ENCODE results near the gene NEUROG3.
"Not testable (repeated sequence)": the region's sequence is repeated elsewhere in the genome, so short reads cannot be mapped to it uniquely, and the experiment has no call there.

Gene NEUROG3

DNA sequence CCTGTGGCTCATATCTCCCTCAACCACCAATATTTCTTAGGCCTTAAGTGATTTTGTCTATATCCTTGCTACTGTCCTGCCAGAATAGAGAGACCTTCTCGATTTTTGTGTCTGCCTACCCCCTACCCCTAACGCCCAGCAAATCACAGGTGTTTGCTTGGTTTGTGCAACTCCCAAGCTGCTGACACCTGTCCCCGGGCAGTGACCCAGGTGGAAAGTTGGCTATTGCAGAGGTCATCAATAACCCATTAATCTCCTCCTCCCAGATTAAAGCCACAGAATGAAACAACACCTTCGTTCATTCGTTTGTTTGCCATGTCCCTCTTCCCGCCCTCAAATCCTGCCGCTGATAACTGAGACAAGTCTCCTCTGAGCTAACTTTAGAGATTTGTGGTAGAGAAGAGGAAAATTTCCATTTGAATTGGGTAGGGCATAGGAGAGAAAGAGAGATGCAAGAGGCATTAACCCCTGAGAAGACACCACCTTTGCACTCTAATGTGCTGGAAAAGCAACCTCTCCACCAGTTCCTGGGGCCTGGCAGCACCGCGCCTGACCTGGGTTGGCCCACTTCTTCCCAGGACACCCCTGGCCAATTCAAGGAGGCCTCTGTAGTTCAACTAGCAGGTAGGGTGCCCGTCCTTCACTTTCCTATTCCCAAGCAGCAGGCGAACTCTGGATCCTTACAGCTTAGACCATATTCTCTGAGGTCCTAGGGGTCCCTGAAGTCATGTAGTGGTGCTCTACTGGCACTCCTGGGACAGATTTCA, 3.0 kb downstream of the NEUROG3 start:
- no peak for DNase-seq

GRCh38 chr10:69569396-69569934, 3.8 kb downstream of the NEUROG3 start:
- DNase-seq, result no peak

DNA sequence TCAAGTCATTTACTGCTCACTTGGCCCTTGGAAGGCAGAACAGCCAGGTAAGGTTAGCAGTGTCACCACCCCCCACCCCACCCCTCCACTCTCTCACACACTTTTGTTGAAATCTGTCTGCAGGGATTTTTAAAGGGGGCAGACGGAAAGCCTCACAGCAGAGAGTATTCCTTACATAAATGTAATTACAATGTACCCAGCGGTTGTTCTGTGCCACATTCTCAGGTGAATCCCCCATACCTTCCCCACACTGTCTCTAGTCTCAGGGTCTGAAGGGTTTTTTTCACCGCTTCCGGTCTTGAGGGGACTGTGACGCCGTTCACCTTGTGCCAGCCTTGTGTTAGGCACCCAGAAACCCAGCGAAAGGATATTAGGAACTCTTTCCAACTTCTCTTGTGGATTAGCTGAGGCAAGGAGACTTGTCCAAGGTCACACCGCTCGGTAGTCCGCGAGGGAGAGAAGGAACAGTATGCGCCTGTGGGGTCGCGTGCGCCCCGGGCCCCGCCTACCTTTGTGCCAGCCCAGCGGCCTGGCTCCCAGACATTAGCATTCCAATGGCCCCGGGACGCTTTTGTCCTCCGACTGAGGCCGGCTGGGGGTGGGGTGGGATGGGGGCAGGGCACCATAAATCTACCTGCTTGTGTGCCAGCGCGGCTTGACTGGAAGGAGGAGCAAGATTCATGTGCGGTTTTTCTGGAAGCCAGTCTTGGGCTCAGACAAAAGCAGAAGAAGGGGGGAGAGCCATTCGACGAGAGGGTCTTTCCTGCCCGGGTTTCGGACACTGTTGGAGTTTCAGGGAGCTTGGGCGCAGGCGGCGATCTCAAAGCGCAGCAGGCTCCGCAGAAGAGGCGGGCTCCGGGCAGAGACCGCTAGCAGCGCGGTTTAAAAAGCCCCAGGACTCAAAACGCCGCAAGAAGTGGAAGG, 4.5 kb downstream of the NEUROG3 start:
- DNase-seq, result no peak

- no peak for DNase-seq
Measured at GRCh38 chr10:69567920-69568319, 5.3 kb downstream of the NEUROG3 start.

- no peak for DNase-seq
Measured at GRCh38 chr10:69562731-69563254, 10.4 kb downstream of the NEUROG3 start.

GRCh38 chr10:69559525-69559924, 13.7 kb downstream of the NEUROG3 start:
- no peak for DNase-seq

- DNase-seq, result no peak
Measured at GRCh38 chr10:69558559-69558958, 14.7 kb downstream of the NEUROG3 start.

DNA sequence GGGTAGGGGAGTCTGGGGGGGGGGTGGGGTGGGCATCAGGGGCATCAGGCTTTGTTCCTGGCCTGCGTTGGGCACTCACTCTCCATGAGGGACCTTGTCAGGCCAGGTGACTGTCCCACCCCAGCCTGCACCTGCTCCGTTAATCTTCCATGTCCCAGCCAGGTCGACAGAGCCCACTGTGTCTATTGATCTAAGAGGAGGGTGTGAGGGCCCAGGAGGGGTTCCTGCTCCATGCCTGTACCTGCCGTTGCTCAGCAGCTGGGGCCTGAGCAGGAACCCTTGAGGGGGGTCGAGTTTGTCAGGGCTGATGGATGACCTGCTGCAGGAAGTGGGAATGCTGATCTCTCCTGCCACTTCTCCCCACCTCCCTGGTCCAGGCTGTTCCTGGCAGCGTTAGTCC, 18.6 kb downstream of the NEUROG3 start:
- no peak for DNase-seq

DNA sequence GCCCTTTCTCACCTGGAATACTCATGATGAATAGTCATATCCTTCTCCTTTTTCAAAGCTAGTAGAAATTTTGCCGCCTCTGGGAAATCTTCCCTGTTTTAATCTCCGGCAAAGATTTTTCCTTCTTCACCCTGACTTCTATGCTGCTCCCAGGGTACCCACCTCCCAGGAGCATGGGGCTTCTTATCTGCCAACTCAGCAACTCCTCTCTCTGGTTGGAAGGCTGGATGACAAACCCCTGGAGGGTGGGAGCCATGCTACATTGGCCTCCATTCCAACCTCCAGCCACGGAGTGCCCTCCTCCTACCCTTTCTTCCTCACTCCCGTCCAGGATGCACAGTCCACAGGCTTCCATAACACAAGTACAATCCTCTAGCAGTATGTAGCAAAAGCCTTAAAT, 19.9 kb downstream of the NEUROG3 start:
- DNase-seq, result no peak

- DNase-seq, result no peak
Measured at GRCh38 chr10:69552268-69552667, 21.0 kb downstream of the NEUROG3 start.

- DNase-seq, result no peak
Measured at GRCh38 chr10:69549959-69550358, 23.3 kb downstream of the NEUROG3 start.

- DNase-seq, result no peak
Measured at GRCh38 chr10:69541463-69541862, 31.8 kb downstream of the NEUROG3 start.

DNA sequence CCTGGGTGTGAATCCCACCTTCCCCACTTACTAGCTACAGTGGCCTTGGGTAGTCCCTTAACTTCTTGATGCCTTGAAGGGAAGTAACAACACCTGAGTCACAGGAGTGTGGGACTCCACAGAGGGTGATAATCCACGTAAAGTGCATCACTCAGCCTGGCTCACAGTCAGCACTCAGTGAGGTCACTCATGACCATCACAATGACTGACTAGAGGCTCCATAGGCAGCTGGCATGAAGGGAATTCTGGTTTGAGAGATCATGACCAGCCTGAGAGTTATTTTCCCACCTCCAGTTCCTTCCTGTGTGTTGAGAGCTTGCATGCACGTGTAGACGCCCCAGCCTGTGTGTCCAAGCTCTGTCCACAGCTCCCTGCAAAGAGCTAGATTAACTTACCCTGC, 34.8 kb downstream of the NEUROG3 start:
- DNase-seq, result no peak

- DNase-seq, result no peak
Measured at GRCh38 chr10:69537449-69537848, 35.8 kb downstream of the NEUROG3 start.

DNA sequence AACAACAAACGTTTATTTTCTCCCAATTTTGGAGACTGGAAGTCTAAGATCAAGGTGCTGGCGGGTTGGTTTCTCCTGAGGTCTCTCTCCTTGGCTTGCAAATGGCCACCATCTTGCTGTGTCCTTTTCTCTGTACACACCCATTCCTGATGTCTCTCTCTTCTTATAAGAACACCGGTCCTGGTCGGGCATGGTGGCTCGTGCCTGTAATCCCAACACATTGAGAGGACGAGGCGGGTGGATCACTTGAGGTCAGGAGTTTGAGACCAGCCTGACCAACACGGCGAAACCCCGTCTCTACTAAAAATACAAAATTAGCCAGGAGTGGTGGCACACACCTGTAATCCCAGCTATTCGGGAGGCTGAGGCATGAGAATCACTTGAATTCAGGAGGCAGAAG, 36.7 kb downstream of the NEUROG3 start:
- not testable (repeated sequence) for DNase-seq

- DNase-seq, result no peak
Measured at GRCh38 chr10:69533658-69534057, 39.6 kb downstream of the NEUROG3 start.

DNA sequence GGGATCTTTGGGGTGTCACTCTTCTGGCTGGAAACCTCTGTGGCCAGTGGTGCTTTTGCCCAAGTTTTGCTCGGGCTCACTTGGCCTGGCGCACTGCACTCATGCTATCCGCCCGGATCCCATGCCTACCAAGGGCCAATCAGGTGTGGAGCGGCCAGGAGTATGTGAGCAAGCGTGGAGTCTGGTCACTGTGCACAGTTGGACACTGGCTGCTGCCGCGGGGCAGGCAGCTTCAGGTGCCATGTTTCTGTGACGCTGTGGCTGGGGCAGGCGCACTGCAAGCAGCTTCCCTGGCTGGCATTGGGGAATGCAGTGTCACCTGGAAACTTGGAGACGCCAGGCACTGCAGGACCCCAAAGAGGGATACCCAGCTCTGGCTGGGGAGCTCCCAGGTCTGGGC, 45.3 kb downstream of the NEUROG3 start:
- no peak for DNase-seq
